H1 (cell line): ENCODE results near the gene FBXL16. TPM values are rescaled to one million over a fixed set of nuclear protein-coding genes. Genes with fewer than 3 reads are reported as not detected.

Experiments
- CTCF ChIA-PET: fragments of 300-600 bp; sonication (Branson Sonifier 250); formaldehyde crosslinking; loops from one replicate; lab custom pipeline; 2021; ENCODE audit not compliant: partially characterized antibody; lab: Charles Lee
- POLR2A ChIA-PET: fragments of 300-600 bp; sonication (Branson Sonifier 250); formaldehyde crosslinking; loops from one replicate; lab custom pipeline; 2021; ENCODE audit warnings: inconsistent platforms; ENCODE audit not compliant: partially characterized antibody; lab: Charles Lee
- DNase-seq, 2 experiments: peaks; one replicate each; pipeline versions ENCODE4 v3.0.0 to v3.0.0-alpha.2; 2010 to 2022; ENCODE audit warnings: low spot score in 2 of 2, low read depth in 1 of 2, mixed read lengths in 1 of 2
- FAIRE-seq: peaks from 2 replicates; lab custom pipeline; 2011; peaks lifted over from hg19 to GRCh38; lab: Jason Lieb, UNC
- H2AFZ ChIP-seq: 2 replicates; pipeline ENCODE4 v1.8.1; 2012; ENCODE audit warnings: low read length, inconsistent platforms
- H2AK5ac ChIP-seq: 2 replicates; pipeline ENCODE4 v1.6.1; 2013; ENCODE audit warnings: low read depth, low read length
- H2BK120ac ChIP-seq: replicated peaks from 2 replicates; pipeline ENCODE3; 2013; ENCODE audit warnings: low read depth, low read length, inconsistent platforms
- H2BK12ac ChIP-seq: 2 replicates; pipeline ENCODE4 v1.6.1; 2013; ENCODE audit warnings: low read depth, low read length
- H2BK15ac ChIP-seq: 2 replicates; pipeline ENCODE4 v1.6.1; 2013; ENCODE audit warnings: low read length
- H2BK20ac ChIP-seq: 2 replicates; pipeline ENCODE4 v1.6.1; 2013; ENCODE audit warnings: low read length
- H2BK5ac ChIP-seq: 2 replicates; pipeline ENCODE4 v1.6.1; 2013; ENCODE audit warnings: low read depth, low read length
- H3K14ac ChIP-seq: 2 replicates; pipeline ENCODE4 v1.6.1; 2013; ENCODE audit warnings: inconsistent platforms; ENCODE audit not compliant: insufficient read length
- H3K18ac ChIP-seq: 2 replicates; pipeline ENCODE4 v1.6.1; 2013; ENCODE audit warnings: low read length; ENCODE audit errors: extremely low read depth
- H3K23ac ChIP-seq: 2 replicates; pipeline ENCODE4 v1.6.1; 2013; ENCODE audit warnings: inconsistent platforms; ENCODE audit not compliant: insufficient read length
- H3K23me2 ChIP-seq: 2 replicates; pipeline ENCODE4 v1.6.1; 2013; ENCODE audit warnings: low read depth, low read length
- H3K27ac ChIP-seq: 2 replicates; pipeline ENCODE4 v1.6.1; 2011; ENCODE audit warnings: low read depth, low read length, inconsistent platforms
- H3K27me3 ChIP-seq, 4 experiments: replicated peaks in 1 of 4; 1 replicate in 1 of 4; 2 replicates in 3 of 4; pipeline versions ENCODE4 v1.6.1 to v1.8.1; 2011 to 2013; ENCODE audit warnings: low read length in 3 of 4, mild to moderate bottlenecking in 3 of 4, inconsistent platforms in 2 of 4, mixed read lengths in 2 of 4, moderate library complexity in 1 of 4; ENCODE audit not compliant: control insufficient read depth in 3 of 4, insufficient read depth in 3 of 4; ENCODE audit errors: extremely low read depth in 1 of 4
- H3K36me3 ChIP-seq, 4 experiments: 2 replicates each; pipeline versions ENCODE4 v1.6.1 to v1.8.1; 2011 to 2013; ENCODE audit warnings: mild to moderate bottlenecking in 4 of 4, low read length in 3 of 4, moderate library complexity in 2 of 4, control low read depth in 1 of 4, inconsistent platforms in 1 of 4; ENCODE audit not compliant: insufficient read depth in 4 of 4, control insufficient read depth in 2 of 4
- H3K4ac ChIP-seq: replicated peaks from 2 replicates; pipeline ENCODE3; 2013; ENCODE audit warnings: low read length, low read depth, mixed read lengths, inconsistent platforms; ENCODE audit not compliant: insufficient read length
- H3K4me1 ChIP-seq, 4 experiments: replicated peaks in 1 of 4; 1 replicate in 1 of 4; 2 replicates in 3 of 4; pipeline versions ENCODE4 v1.6.1 to v1.8.1; 2011 to 2013; ENCODE audit warnings: low read length in 3 of 4, inconsistent platforms in 2 of 4, mixed read lengths in 1 of 4; ENCODE audit not compliant: insufficient read depth in 4 of 4, control insufficient read depth in 3 of 4
- H3K4me2 ChIP-seq, 2 experiments: 2 replicates each; pipeline versions ENCODE4 v1.6.1 to v1.8.1; 2011 to 2013; ENCODE audit warnings: low read depth in 2 of 2, low read length in 2 of 2, control low read depth in 1 of 2, inconsistent platforms in 1 of 2, mild to moderate bottlenecking in 1 of 2; ENCODE audit not compliant: insufficient read depth in 1 of 2
- H3K4me3 ChIP-seq, 4 experiments: fragments of 200-600, 300-600 bp in 1 of 4; sonication (generic), shearing (Covaris generic), sonication (Bioruptor Twin) in 1 of 4; 2 replicates each; pipeline versions ENCODE4 v1.5.1 to v1.8.1; 2011 to 2016; ENCODE audit warnings: low read length in 4 of 4, low read depth in 3 of 4, control low read depth in 2 of 4, inconsistent platforms in 2 of 4, mild to moderate bottlenecking in 2 of 4, mixed read lengths in 1 of 4, moderate library complexity in 1 of 4; ENCODE audit not compliant: insufficient read depth in 2 of 4; ENCODE audit errors: extremely low read depth in 1 of 4
- H3K56ac ChIP-seq: replicated peaks from 2 replicates; pipeline ENCODE3; 2013; ENCODE audit warnings: low read depth, mild to moderate bottlenecking, mixed read lengths, low read length, inconsistent platforms; ENCODE audit not compliant: insufficient read length
- H3K79me1 ChIP-seq: 2 replicates; pipeline ENCODE4 v1.6.1; 2013; ENCODE audit warnings: low read depth, low read length, control low read depth
- H3K79me2 ChIP-seq, 2 experiments: 2 replicates each; pipeline versions ENCODE4 v1.6.1 to v1.8.1; 2012 to 2013; ENCODE audit warnings: low read length in 2 of 2, mild to moderate bottlenecking in 2 of 2, inconsistent platforms in 1 of 2; ENCODE audit not compliant: insufficient read depth in 2 of 2, control insufficient read depth in 1 of 2
- H3K9ac ChIP-seq, 4 experiments: replicated peaks in 1 of 4; 1 replicate in 1 of 4; 2 replicates in 3 of 4; pipeline versions ENCODE4 v1.6.1 to v1.8.1; 2011 to 2013; ENCODE audit warnings: low read depth in 3 of 4, low read length in 3 of 4, control low read depth in 2 of 4, mild to moderate bottlenecking in 2 of 4, moderate library complexity in 2 of 4, inconsistent platforms in 1 of 4; ENCODE audit errors: extremely low read depth in 1 of 4
- H3K9me3 ChIP-seq, 2 experiments: 2 replicates each; pipeline versions ENCODE4 v1.6.1 to v1.8.1; 2012 to 2013; ENCODE audit warnings: mild to moderate bottlenecking in 2 of 2, moderate library complexity in 2 of 2, control low read depth in 1 of 2, inconsistent platforms in 1 of 2, low read depth in 1 of 2, low read length in 1 of 2, mixed read lengths in 1 of 2; ENCODE audit not compliant: insufficient read depth in 2 of 2
- H4K20me1 ChIP-seq, 2 experiments: replicated peaks in 1 of 2; 2 replicates each; pipeline versions ENCODE3 to v1.8.1; 2011 to 2013; ENCODE audit warnings: inconsistent platforms in 2 of 2, low read length in 2 of 2, mild to moderate bottlenecking in 1 of 2; ENCODE audit not compliant: insufficient read depth in 2 of 2, control insufficient read depth in 1 of 2
- H4K5ac ChIP-seq: 2 replicates; pipeline ENCODE4 v1.6.1; 2013; ENCODE audit warnings: low read length, low read depth, mixed read lengths, inconsistent platforms; ENCODE audit not compliant: insufficient read length
- H4K8ac ChIP-seq: 2 replicates; pipeline ENCODE4 v1.8.0; 2013; ENCODE audit warnings: mild to moderate bottlenecking, moderate library complexity, low read length, inconsistent platforms; ENCODE audit not compliant: insufficient read depth; ENCODE audit errors: extremely low read depth
- H4K91ac ChIP-seq: replicated peaks from 2 replicates; pipeline ENCODE3; 2013; ENCODE audit warnings: low read length, mixed read lengths, inconsistent platforms; ENCODE audit not compliant: insufficient read length
- BRCA1 ChIP-seq: IDR thresholded peaks from 2 replicates; pipeline ENCODE4 v1.6.1; 2012; ENCODE audit warnings: low read depth, low read length, improper control_type of control experiment
- CEBPB ChIP-seq: IDR thresholded peaks from 2 replicates; pipeline ENCODE4 v1.6.1; 2012; ENCODE audit warnings: low read depth, low read length
- EGR1 ChIP-seq: IDR thresholded peaks from 2 replicates; pipeline ENCODE4 v1.6.1; 2011; ENCODE audit warnings: low read depth, low read length, borderline replicate concordance
- EZH2 ChIP-seq: fragments of 200-600 bp; sonication (generic); IDR thresholded peaks from 2 replicates; pipeline ENCODE4 v1.7.1; 2012; ENCODE audit warnings: low read depth, mild to moderate bottlenecking, moderate library complexity, low read length, inconsistent platforms; ENCODE audit not compliant: severe bottlenecking
- JUN ChIP-seq: IDR thresholded peaks from 2 replicates; pipeline ENCODE4 v1.6.1; 2011; ENCODE audit warnings: low read depth, mild to moderate bottlenecking, improper control_type of control experiment, low read length
- KDM1A ChIP-seq: fragments of 200-600, 300-600 bp; sonication (generic); IDR thresholded peaks from 2 replicates; pipeline ENCODE4 v1.7.1; 2016; ENCODE audit warnings: mild to moderate bottlenecking, low read length, borderline replicate concordance
- RFX5 ChIP-seq: IDR thresholded peaks from 2 replicates; pipeline ENCODE4 v1.6.1; 2011; ENCODE audit warnings: low read depth, low read length, improper control_type of control experiment, borderline replicate concordance
- SIX5 ChIP-seq: IDR thresholded peaks from 2 replicates; pipeline ENCODE4 v1.6.1; 2011; ENCODE audit warnings: mild to moderate bottlenecking, low read depth, low read length
- USF2 ChIP-seq: IDR thresholded peaks from 2 replicates; pipeline ENCODE4 v1.6.1; 2011; ENCODE audit warnings: low read length, improper control_type of control experiment
- WGBS, 2 experiments: shearing (Covaris generic) in 1 of 2; methylation state at CpG; one replicate each; pipeline versions ENCODE4 v1.1.6 to v1.1.7; 2013 to 2015; ENCODE audit warnings: low lambda C conversion rate in 2 of 2, mixed read lengths in 2 of 2, inconsistent platforms in 1 of 2, low coverage in 1 of 2, missing lambda C conversion rate in 1 of 2; ENCODE audit not compliant: insufficient replicate concordance in 2 of 2, insufficient coverage in 1 of 2, insufficient read length in 1 of 2; ENCODE audit errors: extremely low coverage in 1 of 2, missing lambda C conversion rate in 1 of 2; 5-methylcytosine and 5-hydroxymethylcytosine counted together
- polyA plus RNA-seq, 7 experiments: library from polyadenylated mRNA; depleted of rRNA in 3 of 7; stranded (reverse) in 5 of 7; unstranded in 2 of 7; fragments of >200 nt in 5 of 7; fragments of 200-250 nt in 2 of 7; gene quantifications; 1 replicate in 5 of 7; 2 replicates in 1 of 7; 4 replicates in 1 of 7; pipeline versions ENCODE4 v1.2.1 to v1.2.3, GENCODE V29; 2011 to 2013; ENCODE audit warnings: missing spikeins in 2 of 7, mixed read lengths in 2 of 7
- total RNA-seq: library from RNA; stranded (reverse); fragmentation: NEBNext Ultra II Directional; extraction: Animal tissue kit (Norgen Biotek cat#: 25700); gene quantifications from 2 replicates; pipeline ENCODE4 v1.2.1, GENCODE V29; 2021

Gene FBXL16
- total and polyA plus RNA-seq, 2 of the 8 experiments (the other 6 are each of a cell fraction or from before 2014, with no cell fraction given), result 12.5 to 12.8 TPM

GRCh38 chr16:751152-752006, 45.8 kb upstream of the FBXL16 start:
- FAIRE-seq, result no peak
- no peaks in the 10 kb centered on the region for H3K79me1 ChIP-seq
- no peak for DNase-seq
- H2BK5ac ChIP-seq, result 0 out of 2 replicates have a peak overlapping the region, but pooled peaks have one; percentile 35
- H3K14ac ChIP-seq, result no peak overlapping the region
- H3K23me2 ChIP-seq, result no peaks in the 10 kb centered on the region
- ChIA-PET POLR2A (interaction anchor here (0.8 to 2.2 kb wide), 10 partner anchors 10 to 45 kb away, joined by 3 to 8 read pairs (median 3); partner anchors contain the start of genes CHTF18, CIAO3, MSLN and RPUSD1), CTCF (interaction anchor here (1.0 to 35.8 kb wide), 8 partner anchors 10 to 37 kb away, joined by 3 to 977 read pairs (median 12); partner anchors contain the start of genes ANTKMT, CCDC78, CHTF18 and CIAO3)
- no peaks in the 10 kb centered on the region for H3K27me3 ChIP-seq
- no peak overlapping the region for H4K5ac ChIP-seq
- no peak overlapping the region for H3K4ac ChIP-seq
- H3K23ac ChIP-seq, result no peak overlapping the region
- H4K91ac ChIP-seq, result no peak overlapping the region
- H3K4me3 ChIP-seq, result no peak overlapping the region
- no peak overlapping the region for H3K56ac ChIP-seq
- 0 out of 4 replicates have a peak, but pooled peaks cover 0 to 1% of the 10 kb centered on the region in 2 experiments for H3K9me3 ChIP-seq
- H2AFZ ChIP-seq, result no peak overlapping the region
- no peak overlapping the region for H2BK20ac ChIP-seq
- peak overlapping the region; percentile 45 for H4K8ac ChIP-seq
- H2AK5ac ChIP-seq, result no peak overlapping the region
- H2BK12ac ChIP-seq, result 0 out of 2 replicates have a peak overlapping the region, but pooled peaks have one; percentile 60
- H3K27ac ChIP-seq, result no peak overlapping the region
- no peak overlapping the region for H3K9ac ChIP-seq
- no peaks in the 10 kb centered on the region for H4K20me1 ChIP-seq
- no peak overlapping the region; the same call in 1 of the 2 replicates for H3K18ac ChIP-seq
- H2BK15ac ChIP-seq, result 0 out of 2 replicates have a peak overlapping the region, but pooled peaks have one; percentile 72
- H2BK120ac ChIP-seq, result no peak overlapping the region
- H3K36me3 ChIP-seq, result no peaks in the 10 kb centered on the region
- H3K4me2 ChIP-seq, result peak overlapping the region; percentile 14 to 36; a peak in 3 of 4 replicates
- 80% methylated on average over 39 of the region's 39 CpGs; no CpG with 5 or more reads in 1 of the 2 experiments for WGBS, 2 experiments
- peaks cover 3 to 12% (median 5%) of the 10 kb centered on the region in 4 experiments; a peak in 5 of 7 replicates for H3K4me1 ChIP-seq
- H3K79me2 ChIP-seq, result no peaks in the 10 kb centered on the region
- no peak for TF ChIP-seq KDM1A
- TF ChIP-seq EZH2, result no peak
- no peak for TF ChIP-seq RFX5
- TF ChIP-seq EGR1, result no peak
- no peak for TF ChIP-seq SIX5
- no peak for TF ChIP-seq USF2
- TF ChIP-seq CEBPB, result no peak
- TF ChIP-seq BRCA1, result no peak
- no peak for TF ChIP-seq JUN
